NK-92 (cell line): ENCODE data around the gene CLRN1.

Experiments used
- DNase-seq: peaks from one replicate; lab custom pipeline; 2025; ENCODE audit not compliant: unreplicated experiment; lab: John Stamatoyannopoulos, UW

The CLRN1 gene

GRCh38 chr3:150878290-150878689, 94.2 kb downstream of the CLRN1 start:
- no peak for DNase-seq

- no peak for DNase-seq
Observed at GRCh38 chr3:150877303-150877702, 95.2 kb downstream of the CLRN1 start.

DNA sequence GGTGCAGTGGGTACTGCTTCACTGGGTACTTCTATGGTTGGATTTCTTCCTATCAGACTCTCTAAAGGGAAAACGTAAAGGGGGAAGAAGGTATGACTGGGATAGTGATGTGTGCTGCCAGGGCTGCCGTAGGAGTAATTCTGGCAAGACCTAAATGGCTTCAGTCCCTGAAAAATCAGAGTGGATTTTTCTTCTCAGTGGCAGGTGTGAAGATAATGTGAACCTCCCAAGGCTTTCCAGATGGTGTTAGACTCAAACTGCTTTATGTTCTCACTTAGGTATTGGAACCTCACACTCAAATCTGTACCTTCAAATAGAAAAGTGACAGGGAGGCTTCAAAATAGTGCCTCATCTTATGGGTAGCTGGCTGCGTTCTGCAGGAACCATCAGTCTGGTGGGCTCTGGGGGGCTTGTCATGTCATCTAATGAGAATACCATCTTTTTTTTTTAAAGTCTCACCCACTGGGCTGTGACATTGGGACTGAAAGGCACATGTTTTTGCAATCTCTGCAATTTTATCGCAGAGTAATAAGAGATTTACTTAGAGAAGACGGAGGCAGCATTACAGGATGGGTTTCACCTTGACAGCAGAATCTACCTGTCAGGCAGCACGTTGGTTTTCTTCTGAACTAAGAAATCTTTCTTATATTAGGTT, 95.8 kb downstream of the CLRN1 start:
- DNase-seq: no peak
